GM23248 (cell line): ENCODE results near the gene HIVEP3.

ENCODE experiments used
- EZH2 ChIP-seq: fragments of 200-600 bp; sonication (generic); IDR thresholded peaks from 2 replicates; pipeline ENCODE4 v1.6.1; 2018; ENCODE audit warnings: antibody characterized with exemption, mild to moderate bottlenecking; ENCODE audit not compliant: insufficient read depth, poor library complexity, severe bottlenecking
- EZH2phosphoT487 ChIP-seq: fragments of 200-600 bp; sonication (generic); IDR thresholded peaks from 2 replicates; pipeline ENCODE4 v1.6.1; 2018; ENCODE audit warnings: antibody characterized with exemption, moderate library complexity, mild to moderate bottlenecking, low read depth; ENCODE audit not compliant: insufficient read depth

GRCh38 chr1:41619511-41620364 lies 299.0 kb downstream of the HIVEP3 start:
- TF ChIP-seq EZH2: no peak
- TF ChIP-seq EZH2phosphoT487: no peak
